CD4-positive, alpha-beta T cell treated with Interleukin-6 for 4 hours (primary cell): ENCODE results near the gene SIX6.
"Not testable (repeated sequence)": the region's sequence is repeated elsewhere in the genome, so short reads cannot be mapped to it uniquely, and the experiment has no call there.

Experiments used
- DNase-seq: peaks from one replicate; pipeline ENCODE4 v3.0.0-alpha.2; 2020; ENCODE audit warnings: mixed read lengths

SIX6 gene

GRCh38 chr14:60508707-60509437 is at the start of gene SIX6:
Gene SIX6 (plus strand): TSS chr14:60509146. CDS start chr14:60509399, 253 bp downstream.
- no peak for DNase-seq

GRCh38 chr14:60480248-60480647 is 28.7 kb upstream of the SIX6 start:
- not testable (repeated sequence) for DNase-seq

GRCh38 chr14:60482743-60483142 is 26.2 kb upstream of the SIX6 start:
- DNase-seq: no peak

GRCh38 chr14:60485057-60485597 is 23.8 kb upstream of the SIX6 start:
- no peak for DNase-seq

GRCh38 chr14:60485598-60486251 is 23.2 kb upstream of the SIX6 start, which contains the start of gene C14orf39:
Gene C14orf39 (minus strand): TSS chr14:60486063. CDS start chr14:60485078, 985 bp downstream.
- DNase-seq: no peak

GRCh38 chr14:60487211-60487610 is 21.7 kb upstream of the SIX6 start:
- no peak for DNase-seq

GRCh38 chr14:60488175-60488574 is 20.8 kb upstream of the SIX6 start:
- no peak for DNase-seq

- no peak for DNase-seq
Observed at GRCh38 chr14:60490270-60490669, 18.7 kb upstream of the SIX6 start.

- DNase-seq: no peak
Observed at GRCh38 chr14:60495946-60496345, 13.0 kb upstream of the SIX6 start.

- no peak for DNase-seq
Observed at GRCh38 chr14:60502541-60502940, 6.4 kb upstream of the SIX6 start.

- no peak for DNase-seq
Observed at GRCh38 chr14:60505448-60505847, 3.5 kb upstream of the SIX6 start.

- DNase-seq: no peak
Observed at GRCh38 chr14:60506010-60506409, 2.9 kb upstream of the SIX6 start.

GRCh38 chr14:60506462-60506984 is 2.4 kb upstream of the SIX6 start:
- DNase-seq: no peak

- no peak for DNase-seq
Observed at GRCh38 chr14:60506985-60507829, 1.7 kb upstream of the SIX6 start.

- no peak for DNase-seq
Observed at GRCh38 chr14:60508363-60508706, 611 bp upstream of the SIX6 start.

GRCh38 chr14:60509438-60510253 is 700 bp downstream of the SIX6 start:
- DNase-seq: no peak

- no peak for DNase-seq
Observed at GRCh38 chr14:60510254-60510950, 1.5 kb downstream of the SIX6 start.

- DNase-seq: no peak
Observed at GRCh38 chr14:60510951-60511599, 2.1 kb downstream of the SIX6 start.

GRCh38 chr14:60512126-60512525 is 3.2 kb downstream of the SIX6 start:
- DNase-seq: no peak

- DNase-seq: no peak
Observed at GRCh38 chr14:60512973-60513571, 4.1 kb downstream of the SIX6 start.

GRCh38 chr14:60514378-60514740 is 5.4 kb downstream of the SIX6 start:
- DNase-seq: no peak
